GM12873 (cell line): ENCODE results near the gene MRPL58.

Source experiments
- CTCF ChIP-seq: IDR thresholded peaks from 2 replicates; pipeline ENCODE4 v1.5.1; 2012; ENCODE audit warnings: low read depth, mild to moderate bottlenecking, moderate library complexity, low read length, control low read depth; ENCODE audit not compliant: insufficient read depth; ENCODE audit errors: missing control alignments

The MRPL58 gene

GRCh38 chr17:74981318-74981978 is 31.0 kb upstream of the MRPL58 start:
- TF ChIP-seq CTCF: no peak

DNA sequence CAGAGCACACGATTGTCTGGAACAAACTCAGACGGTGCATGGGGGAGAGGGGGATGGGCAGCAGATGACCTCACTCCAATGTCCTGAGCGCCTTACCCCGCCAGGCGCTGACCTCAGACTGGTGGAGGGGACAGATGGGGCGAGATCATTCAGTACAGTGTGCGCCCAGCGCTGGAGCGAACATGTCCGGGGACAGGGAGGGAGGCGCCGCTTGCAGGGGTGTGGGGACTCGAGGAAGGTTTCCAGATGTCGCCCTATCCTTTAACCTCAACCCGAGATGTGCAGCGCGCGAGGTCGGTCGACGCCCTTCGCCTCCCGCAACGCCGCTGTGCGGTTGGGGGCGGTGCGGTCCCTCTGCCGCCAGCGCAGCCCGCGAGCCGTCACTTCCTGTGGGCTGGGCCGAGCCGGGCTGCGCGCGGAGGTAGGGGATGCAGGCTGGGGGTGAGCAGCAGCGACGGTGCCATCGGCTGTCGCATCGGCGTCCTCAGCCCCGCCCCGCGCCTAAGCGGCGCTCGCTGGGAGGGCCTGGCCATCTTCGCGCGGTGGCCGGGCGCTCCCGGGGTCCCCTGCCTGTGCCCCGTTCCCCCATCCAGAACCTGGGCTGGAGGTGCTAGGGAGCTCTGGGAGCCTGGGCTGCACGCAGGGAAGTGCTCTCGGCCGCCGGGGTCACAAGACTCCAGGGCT is 30.3 kb upstream of the MRPL58 start:
- no peak for TF ChIP-seq CTCF

- no peak for TF ChIP-seq CTCF
These were observed 26.3 kb upstream of the MRPL58 start for GRCh38 chr17:74986206-74986576.

GRCh38 chr17:74987418-74987908 is 25.0 kb upstream of the MRPL58 start, which contains the start of gene CDR2L:
Gene CDR2L, plus strand, starts transcription at chr17:74987632. Its CDS starts 412 bp downstream, at chr17:74988044.
- no peak for TF ChIP-seq CTCF

GRCh38 chr17:74987909-74988711 is 24.4 kb upstream of the MRPL58 start:
- no peak for TF ChIP-seq CTCF

GRCh38 chr17:74990581-74991105 is 21.8 kb upstream of the MRPL58 start:
- no peak for TF ChIP-seq CTCF

DNA sequence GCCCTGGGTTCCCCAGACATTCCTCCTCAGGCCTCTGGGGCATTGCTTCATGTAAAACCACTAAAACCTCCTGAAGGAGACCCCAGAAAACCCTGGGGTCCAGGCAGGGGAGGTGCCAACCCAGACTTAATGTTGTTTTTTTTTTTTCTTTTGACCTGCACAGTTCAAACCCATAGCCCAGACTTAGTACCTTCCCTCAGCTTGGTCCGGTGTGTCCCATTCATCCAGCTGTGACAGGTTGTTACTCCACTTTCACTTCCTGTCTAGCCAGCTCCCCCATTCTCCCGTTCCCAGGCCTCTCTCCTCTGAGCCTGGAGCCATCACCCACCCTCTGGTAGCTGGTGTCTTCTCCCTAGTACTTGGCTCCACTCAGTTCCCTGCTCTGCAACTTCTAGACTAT is 20.2 kb upstream of the MRPL58 start:
- no peak for TF ChIP-seq CTCF
